Psoas muscle (tissue), 8 donors: ENCODE measurements around the gene LRRC4B. TPM values are rescaled to one million over a fixed set of nuclear protein-coding genes. Genes with fewer than 3 reads are reported as not detected.

Experiments used
- ATAC-seq, 4 donors: fragments of 200-7000 bp; cut with Tn5 transposase; one replicate each; pipeline ENCODE4 v1.9.1; 2020; ENCODE audit warnings: moderate library complexity in 3 of 4, mild to moderate bottlenecking in 2 of 4
- DNase-seq, 2 donors: peaks; one replicate each; pipeline ENCODE4 v3.0.0-alpha.2; 2020
- H3K27ac ChIP-seq: fragments of 200-600 bp; one replicate; pipeline ENCODE4 v1.8.0; 2022
- H3K27me3 ChIP-seq, 3 donors: fragments of 200-600 bp in 1 of 3; one replicate each; pipeline versions ENCODE4 v1.6.1 to v1.8.0; 2013 to 2022; ENCODE audit warnings: low read length in 2 of 3, mild to moderate bottlenecking in 2 of 3, moderate library complexity in 1 of 3; ENCODE audit not compliant: insufficient read depth in 3 of 3
- H3K36me3 ChIP-seq, 2 donors: fragments of 200-600 bp in 1 of 2; one replicate each; pipeline versions ENCODE4 v1.6.1 to v1.8.0; 2013 to 2022; ENCODE audit warnings: low read depth in 1 of 2, mild to moderate bottlenecking in 1 of 2, moderate library complexity in 1 of 2; ENCODE audit not compliant: insufficient read depth in 1 of 2
- H3K4me1 ChIP-seq: fragments of 200-600 bp; one replicate; pipeline ENCODE4 v1.8.0; 2022
- H3K4me3 ChIP-seq: fragments of 200-600 bp; one replicate; pipeline ENCODE4 v1.8.0; 2022; ENCODE audit warnings: mild to moderate bottlenecking
- H3K9me3 ChIP-seq: fragments of 200-600 bp; one replicate; pipeline ENCODE4 v1.8.0; 2022
- WGBS, 3 donors: extraction: QIAGEN DNeasy Blood & Tissue Kit; methylation state at CpG; one replicate each; pipeline versions ENCODE4 v1.1.6 to v1.1.7; 2013; 5-methylcytosine and 5-hydroxymethylcytosine counted together
- intact Hi-C, 2 donors: fragments of 100-400 bp; cut with DNase I; formaldehyde crosslinking; loops; one replicate each; pipeline versions ENCODE4 v1.11.0 to v1.14.2; 2022
- polyA plus RNA-seq, 3 donors: library from polyadenylated mRNA; stranded (reverse); fragments of 200-250 nt; gene quantifications; one replicate each; pipeline ENCODE4 v1.2.3, GENCODE V29; 2013
- total RNA-seq, 4 donors: library from RNA; stranded (reverse); fragmentation: NEBNext Ultra II Directional in 2 of 4; extraction: Animal tissue kit (Norgen Biotek cat#: 25700) in 2 of 4; gene quantifications; one replicate each; pipeline versions ENCODE4 v1.2.1 to v1.2.4, GENCODE V29; 2021 to 2023
- TF ChIP-seq, protein P1 (sequence below): fragments of 200-600 bp; IDR thresholded peaks from one replicate; pipeline ENCODE4 v1.8.0; 2022; ENCODE audit warnings: antibody characterized with exemption
- donor health status: healthy with polysubstance abuse.
- donor health status: DM: no; HTN: no; CAD: no; lungs with moderate emphysema.
- donor health status: Bipolar disorder and iron deficiency.
- donor health status: healthy.
- donor health status: DM: yes; HTN: yes; CAD: no.
- donor health status: DM: no; HTN: no; CAD: no.
- donor health status: DM: no; HTN: no; CAD: no.
- donor health status: DM: yes; HTN: yes; CAD: no.

Gene LRRC4B
- total and polyA plus RNA-seq, 7 donors, result 0.04 to 1.0 (median 0.32) TPM

DNA sequence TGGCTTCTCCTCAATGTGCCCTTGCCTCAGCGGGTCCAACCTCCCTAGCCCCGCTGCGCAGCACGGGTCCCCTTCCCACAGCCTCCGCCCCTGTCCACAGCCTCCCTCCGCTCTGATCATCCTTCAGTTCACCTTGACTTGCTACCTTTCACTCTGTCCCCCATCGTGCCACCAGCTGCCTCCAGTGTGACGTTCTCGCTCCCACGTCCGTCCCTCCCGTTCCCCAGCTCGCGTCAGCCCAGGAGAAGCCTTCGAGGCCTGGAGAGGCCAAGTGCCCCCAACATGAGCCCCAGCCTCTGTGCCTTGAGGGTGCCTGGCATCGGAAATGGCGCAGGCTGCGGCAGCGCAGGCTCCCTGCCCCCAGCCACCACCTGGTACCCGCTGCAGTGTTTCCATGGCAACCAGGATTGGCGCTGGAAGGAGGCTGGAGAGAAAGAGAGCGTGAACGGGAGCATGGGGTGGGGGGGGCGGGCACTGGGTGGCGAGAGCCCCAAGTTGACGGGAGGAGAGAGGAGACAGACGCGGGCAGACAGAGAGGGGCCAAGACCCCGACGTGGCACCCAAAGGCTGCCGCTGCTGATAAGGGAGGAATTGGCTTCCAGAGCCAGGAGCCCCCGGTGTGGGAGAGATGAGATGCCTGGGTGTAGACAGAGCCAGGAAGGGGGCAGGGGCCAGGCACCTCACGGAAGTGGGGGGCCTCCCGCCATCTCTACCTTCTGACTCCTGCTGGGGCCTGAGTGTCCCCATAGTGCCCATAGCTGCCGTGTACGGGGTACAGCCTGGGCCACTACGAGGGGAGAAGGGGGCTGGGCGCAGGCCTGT, 53.7 kb downstream of the LRRC4B start:
- no peak for ATAC-seq
- no peak for DNase-seq
- 37 to 56% (median 42%) methylated on average over 36 to 38 of the region's 38 CpGs for WGBS, 3 donors
- Histone ChIP-seq H3K4me3 (no peak overlapping the region), H3K4me1 (peaks cover 7% of the 10 kb centered on the region), H3K27me3 (peaks cover 0 to 23% (median 3%) of the 10 kb centered on the region in 3 donors), H3K36me3 (no peaks in the 10 kb centered on the region), H3K27ac (no peak overlapping the region), H3K9me3 (no peaks in the 10 kb centered on the region)
- TF ChIP-seq, protein P1, sequence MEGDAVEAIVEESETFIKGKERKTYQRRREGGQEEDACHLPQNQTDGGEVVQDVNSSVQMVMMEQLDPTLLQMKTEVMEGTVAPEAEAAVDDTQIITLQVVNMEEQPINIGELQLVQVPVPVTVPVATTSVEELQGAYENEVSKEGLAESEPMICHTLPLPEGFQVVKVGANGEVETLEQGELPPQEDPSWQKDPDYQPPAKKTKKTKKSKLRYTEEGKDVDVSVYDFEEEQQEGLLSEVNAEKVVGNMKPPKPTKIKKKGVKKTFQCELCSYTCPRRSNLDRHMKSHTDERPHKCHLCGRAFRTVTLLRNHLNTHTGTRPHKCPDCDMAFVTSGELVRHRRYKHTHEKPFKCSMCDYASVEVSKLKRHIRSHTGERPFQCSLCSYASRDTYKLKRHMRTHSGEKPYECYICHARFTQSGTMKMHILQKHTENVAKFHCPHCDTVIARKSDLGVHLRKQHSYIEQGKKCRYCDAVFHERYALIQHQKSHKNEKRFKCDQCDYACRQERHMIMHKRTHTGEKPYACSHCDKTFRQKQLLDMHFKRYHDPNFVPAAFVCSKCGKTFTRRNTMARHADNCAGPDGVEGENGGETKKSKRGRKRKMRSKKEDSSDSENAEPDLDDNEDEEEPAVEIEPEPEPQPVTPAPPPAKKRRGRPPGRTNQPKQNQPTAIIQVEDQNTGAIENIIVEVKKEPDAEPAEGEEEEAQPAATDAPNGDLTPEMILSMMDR, result no peak
- intact Hi-C loops, result loop anchor here in 1 of 2 donors (5.0 kb wide), 1 partner anchor 37 kb away; the partner anchor contains the start of genes EMC10 and GARIN5A

DNA sequence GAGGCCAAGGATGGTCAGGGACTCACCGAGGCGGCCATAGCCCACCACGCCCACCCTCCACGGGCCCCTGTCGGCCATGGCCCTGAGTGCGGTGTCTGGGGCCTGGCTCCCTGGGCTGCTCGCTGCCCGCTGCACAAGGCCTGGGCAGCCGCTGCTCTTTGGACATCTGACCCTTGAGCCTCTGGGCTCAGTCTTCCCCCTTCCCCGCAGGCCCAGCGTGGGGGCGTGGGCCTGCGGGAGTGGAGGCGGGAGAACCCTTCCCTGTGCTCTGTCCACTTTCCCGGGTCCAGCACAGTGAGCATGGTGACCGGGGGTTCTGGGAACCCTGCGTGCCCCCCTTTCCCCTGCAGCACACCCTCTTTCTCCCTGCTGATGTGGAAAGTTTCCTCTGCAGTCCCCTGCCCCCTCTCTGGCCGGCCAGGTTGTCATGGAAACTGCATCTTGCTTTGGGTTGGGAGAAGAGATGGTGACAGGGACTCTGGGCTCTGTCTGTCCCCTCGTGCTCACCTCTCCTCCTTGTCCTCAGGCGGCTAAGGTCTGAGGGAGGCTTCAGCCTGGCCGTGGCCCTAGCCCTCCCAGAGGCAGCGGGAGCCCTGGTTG, 54.4 kb downstream of the LRRC4B start, which contains the start of gene ASPDH:
Gene ASPDH, minus strand, starts transcription at position 168 of the 600 bp plus-strand sequence. Its CDS starts 90 bp downstream, at position 78.
- Histone ChIP-seq H3K9me3 (no peaks in the 10 kb centered on the region), H3K27ac (no peak within 1 kb of the TSS), H3K4me1 (peaks cover 7% of the 10 kb centered on the region), H3K27me3 (peaks cover 0 to 23% (median 3%) of the 10 kb centered on the region in 3 donors), H3K4me3 (no peak within 1 kb of the TSS), H3K36me3 (no peaks in the 10 kb centered on the region)
- no peak for ATAC-seq
- no peak for DNase-seq
- intact Hi-C loops, result loop anchor here in 1 of 2 donors (5.0 kb wide), 1 partner anchor 37 kb away; the partner anchor contains the start of genes EMC10 and GARIN5A
- TF ChIP-seq, protein P1, result no peak
- WGBS, 3 donors, result 38 to 49% (median 48%) methylated on average over 13 to 22 of the region's 22 CpGs

DNA sequence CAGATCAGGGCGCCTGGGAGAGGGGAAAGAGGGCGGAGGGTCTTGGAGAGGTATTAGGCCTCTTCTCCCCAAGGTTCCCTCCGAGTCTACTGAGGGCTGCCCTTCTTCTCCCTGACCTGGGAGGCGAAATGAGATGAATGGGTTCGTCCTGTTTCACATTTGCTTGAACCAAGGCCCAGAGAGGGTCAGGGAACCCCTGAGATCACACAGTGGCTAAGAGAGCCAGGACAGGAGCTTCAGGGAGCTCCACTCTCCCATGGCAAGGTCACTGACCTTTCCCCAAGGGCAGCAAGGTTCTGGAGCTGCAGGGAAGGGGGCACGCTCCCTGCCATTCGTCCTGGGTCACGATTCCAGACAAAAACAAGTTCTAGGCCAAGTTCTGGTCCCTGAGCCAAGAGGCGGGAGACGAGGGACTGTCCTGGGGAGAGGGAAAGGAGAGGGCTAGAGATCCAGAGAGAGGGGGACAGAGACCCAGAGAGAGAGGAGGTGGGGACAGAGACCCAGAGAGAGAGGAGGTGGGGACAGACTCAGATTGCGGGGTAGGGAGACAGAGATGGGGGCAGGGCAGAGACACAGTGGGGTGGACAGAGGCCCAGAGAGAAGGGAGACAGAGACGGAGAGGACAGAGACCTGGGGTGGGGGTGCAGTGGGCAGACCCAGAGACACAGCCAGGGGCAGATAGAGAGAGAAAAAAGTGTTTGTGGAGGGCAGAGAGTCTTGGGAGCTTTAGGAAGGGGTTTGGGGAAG, 55.1 kb downstream of the LRRC4B start:
- TF ChIP-seq, protein P1, result no peak
- DNase-seq (no peak), ATAC-seq (no peak)
- Histone ChIP-seq H3K36me3 (no peaks in the 10 kb centered on the region), H3K27ac (no peak overlapping the region), H3K27me3 (peaks cover 0 to 23% (median 3%) of the 10 kb centered on the region in 3 donors), H3K4me1 (peaks cover 7% of the 10 kb centered on the region), H3K9me3 (no peaks in the 10 kb centered on the region), H3K4me3 (no peak overlapping the region)
- WGBS, 3 donors, result 52 to 65% (median 55%) methylated on average over 12 of the region's 12 CpGs
- intact Hi-C loops, result loop anchor here in 1 of 2 donors (5.0 kb wide), 1 partner anchor 36 kb away; the partner anchor contains the start of genes EMC10 and GARIN5A

DNA sequence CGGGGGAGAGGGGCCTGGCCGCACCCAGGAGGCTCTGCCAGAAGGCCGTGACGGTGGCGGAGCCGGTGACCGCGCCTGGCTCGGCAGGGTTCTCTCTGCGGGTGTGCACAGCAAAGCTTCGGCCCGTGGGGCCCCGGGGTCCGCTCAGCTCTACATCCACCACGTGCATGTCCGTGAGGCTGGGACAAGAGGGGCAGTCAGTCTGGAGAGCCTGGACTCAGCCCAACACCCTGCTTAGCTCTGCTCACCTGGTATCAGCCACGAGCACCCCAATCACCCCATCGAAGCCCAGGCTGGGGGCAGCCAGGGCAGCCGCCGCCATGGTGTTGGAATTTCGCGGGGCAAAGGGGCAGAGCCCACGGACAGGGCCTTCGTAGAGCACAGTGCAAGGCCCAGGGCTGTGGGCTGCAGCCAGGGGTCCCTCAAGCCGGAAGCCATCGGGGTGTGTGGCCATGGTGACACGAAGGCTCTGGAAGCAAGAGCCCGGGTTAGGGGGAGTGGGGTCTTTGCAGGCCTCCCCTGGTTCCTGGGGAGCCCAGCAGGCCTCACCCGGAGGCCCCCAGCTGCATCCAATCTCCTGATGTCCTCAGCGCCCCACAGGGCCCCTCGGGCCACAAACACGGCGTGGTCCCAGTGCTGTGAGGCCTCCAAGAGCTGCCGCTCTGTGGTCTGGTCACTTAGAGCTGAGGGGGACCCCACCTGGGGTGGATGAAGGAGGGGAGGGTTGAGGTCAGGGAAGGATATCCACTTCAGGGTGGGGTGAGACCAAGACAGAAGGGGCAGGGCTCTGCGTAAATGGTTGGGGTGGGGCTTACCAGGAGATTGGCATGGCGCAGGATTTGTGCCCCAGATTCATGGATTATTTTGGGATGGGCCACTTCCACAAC, 55.9 kb downstream of the LRRC4B start:
- WGBS, 3 donors, result 88 to 89% (median 88%) methylated on average over 36 of the region's 36 CpGs
- intact Hi-C loops, result loop anchor here in 1 of 2 donors (5.0 kb wide), 1 partner anchor 35 kb away; the partner anchor contains the start of genes EMC10 and GARIN5A
- DNase-seq (no peak), ATAC-seq (no peak)
- H3K36me3 ChIP-seq, result no peaks in the 10 kb centered on the region
- TF ChIP-seq, protein P1, result no peak
- peak overlapping the region; percentile 80 for H3K27ac ChIP-seq
- no peaks in the 10 kb centered on the region for H3K9me3 ChIP-seq
- peaks cover 0 to 15% (median 1%) of the 10 kb centered on the region in 3 donors for H3K27me3 ChIP-seq
- H3K4me3 ChIP-seq, result peak overlapping the region; percentile 88
- peaks cover 7% of the 10 kb centered on the region for H3K4me1 ChIP-seq
